ENCODE data around the gene SART3. TPM values are rescaled to one million over a fixed set of nuclear protein-coding genes. Genes with fewer than 3 reads are reported as not detected.

SART3 gene
- total and polyA plus RNA-seq, 10 of the 15 experiments (the other 5 are each of a cell fraction or from before 2014, with no cell fraction given), result 8.8 to 179 (median 54.9) TPM

GRCh38 chr12:108568338-108569154, 7.6 kb upstream of the SART3 start (continued):
- TF ChIP-seq SMAD5 (IDR thresholded peaks at IDR 0.05; ENCODE audit: low read depth), result no peak
- TF ChIP-seq ZBTB40 (IDR thresholded peaks at IDR 0.05; ENCODE audit: borderline replicate concordance), result no peak; the same call in 1 of the 2 replicates
- TF ChIP-seq ATF3 (IDR thresholded peaks at IDR 0.05; ENCODE audit: borderline replicate concordance, extremely low read depth, low read depth, low read length), result no peak
- TF ChIP-seq SRF (IDR thresholded peaks at IDR 0.05; ENCODE audit: low read depth in 2 of 2, low read length in 2 of 2), result peak in 1 of 2 experiments; percentile 91; a peak in 2 of 4 replicates
- TF ChIP-seq TBL1XR1 (IDR thresholded peaks at IDR 0.05; ENCODE audit: low read depth, low read length), result peak; percentile 96
- no peak for TF ChIP-seq CREB1 (IDR thresholded peaks at IDR 0.05; ENCODE audit: low read depth)
- TF ChIP-seq PBX3 (IDR thresholded peaks at IDR 0.05; ENCODE audit: insufficient replicate concordance, low read depth, low read length), result peak; percentile 70
- TF ChIP-seq JUND (IDR thresholded peaks at IDR 0.05; ENCODE audit: low read depth, low read length), result peak; percentile 93
- peak; percentile 96 for TF ChIP-seq ZNF687 (IDR thresholded peaks at IDR 0.05)
- no peak for TF ChIP-seq GABPA (IDR thresholded peaks at IDR 0.05; ENCODE audit: low read depth)
- TF ChIP-seq NKRF (conservative IDR thresholded peaks at IDR 0.05), result peak; percentile 69; the same call in 1 of the 2 replicates
- peak; percentile 86 for TF ChIP-seq MLLT1 (IDR thresholded peaks at IDR 0.05)
- TF ChIP-seq NFXL1 (IDR thresholded peaks at IDR 0.05; ENCODE audit: borderline replicate concordance), result no peak
- no peak for TF ChIP-seq PML (IDR thresholded peaks at IDR 0.05; ENCODE audit: low read length)
- TF ChIP-seq TARDBP (IDR thresholded peaks at IDR 0.05; ENCODE audit: borderline replicate concordance), result peak; percentile 76

Data from GM12878 (cell line).